WTC11 (cell line): ENCODE measurements around the gene RPL10. TPM values are rescaled to one million over a fixed set of nuclear protein-coding genes. Genes with fewer than 3 reads are reported as not detected.

Source experiments
- ATAC-seq: fragments of 200-7000 bp; cut with Tn5 transposase; 2 replicates; pipeline ENCODE4 v1.10.0; 2021; ENCODE audit warnings: mild to moderate bottlenecking, moderate library complexity
- CTCF ChIA-PET: fragments of 300-600 bp; sonication (Branson Sonifier 250); formaldehyde crosslinking; loops from one replicate; lab custom pipeline; 2021; ENCODE audit warnings: antibody characterized with exemption; lab: Charles Lee
- POLR2A ChIA-PET: fragments of 350-600 bp; sonication (Branson Sonifier 250); formaldehyde crosslinking; loops from one replicate; lab custom pipeline; 2021; ENCODE audit warnings: antibody characterized with exemption; lab: Charles Lee
- DNase-seq: peaks from one replicate; pipeline ENCODE4 v3.0.0; 2021; ENCODE audit warnings: low spot score
- H3K27ac Mint-ChIP-seq: 2 replicates; pipeline ENCODE4 v1.8.0; 2021; ENCODE audit warnings: mixed read lengths
- H3K27me3 Mint-ChIP-seq: 2 replicates; pipeline ENCODE4 v1.8.0; 2021; ENCODE audit warnings: low read depth, mild to moderate bottlenecking, moderate library complexity, mixed read lengths
- H3K36me3 Mint-ChIP-seq: 2 replicates; pipeline ENCODE4 v1.8.0; 2021; ENCODE audit warnings: mixed read lengths
- H3K4me1 Mint-ChIP-seq: 2 replicates; pipeline ENCODE4 v1.8.0; 2022; ENCODE audit warnings: mixed read lengths
- H3K4me3 Mint-ChIP-seq: 2 replicates; pipeline ENCODE4 v1.8.0; 2021; ENCODE audit warnings: mild to moderate bottlenecking, moderate library complexity, mixed read lengths
- H3K9me3 Mint-ChIP-seq: 2 replicates; pipeline ENCODE4 v1.8.0; 2021; ENCODE audit warnings: mixed read lengths
- AR ChIP-seq: fragments of 250-450 bp; sonication (Bioruptor Pico); IDR thresholded peaks from 2 replicates; pipeline ENCODE4 v1.9.0; 2021; ENCODE audit warnings: mild to moderate bottlenecking
- CREM ChIP-seq: sonication (generic); formaldehyde crosslinking; IDR thresholded peaks from 2 replicates; pipeline ENCODE4 v1.8.1; 2022; ENCODE audit warnings: mild to moderate bottlenecking, missing genetic modification reagents, moderate library complexity
- E2F4 ChIP-seq: sonication (generic); formaldehyde crosslinking; IDR thresholded peaks from 2 replicates; pipeline ENCODE4 v1.8.1; 2022; ENCODE audit warnings: low read depth, mild to moderate bottlenecking, moderate library complexity, missing genetic modification reagents, borderline replicate concordance
- ERG ChIP-seq: fragments of 250-450 bp; sonication (Bioruptor Pico); IDR thresholded peaks from 2 replicates; pipeline ENCODE4 v1.8.0; 2021; ENCODE audit warnings: mild to moderate bottlenecking
- ETV6 ChIP-seq: sonication (generic); formaldehyde crosslinking; IDR thresholded peaks from 2 replicates; pipeline ENCODE4 v1.8.1; 2022; ENCODE audit warnings: mild to moderate bottlenecking, missing genetic modification reagents
- HMGA2 ChIP-seq: fragments of 250-450 bp; sonication (Bioruptor Pico); IDR thresholded peaks from 2 replicates; pipeline ENCODE4 v1.4.0; 2021; ENCODE audit warnings: mild to moderate bottlenecking, moderate library complexity
- KAT7 ChIP-seq: sonication (generic); formaldehyde crosslinking; IDR thresholded peaks from 2 replicates; pipeline ENCODE4 v1.8.1; 2023; ENCODE audit warnings: missing genetic modification reagents, mild to moderate bottlenecking, borderline replicate concordance
- MAX ChIP-seq: sonication (generic); formaldehyde crosslinking; IDR thresholded peaks from 2 replicates; pipeline ENCODE4 v1.8.0; 2022; ENCODE audit warnings: mild to moderate bottlenecking, missing genetic modification reagents
- MYBL2 ChIP-seq: sonication (generic); formaldehyde crosslinking; IDR thresholded peaks from 2 replicates; pipeline ENCODE4 v1.8.1; 2023; ENCODE audit warnings: mild to moderate bottlenecking, moderate library complexity, missing genetic modification reagents
- NFATC4 ChIP-seq: fragments of 250-450 bp; sonication (Bioruptor Pico); IDR thresholded peaks from 2 replicates; pipeline ENCODE4 v1.9.0; 2021; ENCODE audit warnings: mild to moderate bottlenecking
- NR3C1 ChIP-seq: sonication (generic); formaldehyde crosslinking; conservative IDR thresholded peaks from 2 replicates; pipeline ENCODE4 v1.8.1; 2023; ENCODE audit warnings: low read depth, mild to moderate bottlenecking, missing genetic modification reagents
- PREB ChIP-seq: sonication (generic); formaldehyde crosslinking; IDR thresholded peaks from 2 replicates; pipeline ENCODE4 v1.8.1; 2022; ENCODE audit warnings: mild to moderate bottlenecking, missing genetic modification reagents, moderate library complexity, borderline replicate concordance
- TCF7 ChIP-seq: sonication (generic); formaldehyde crosslinking; IDR thresholded peaks from 2 replicates; pipeline ENCODE4 v1.8.0; 2022; ENCODE audit warnings: mild to moderate bottlenecking, low read depth, missing genetic modification reagents, moderate library complexity
- TEAD1 ChIP-seq: sonication (generic); formaldehyde crosslinking; IDR thresholded peaks from 2 replicates; pipeline ENCODE4 v1.8.0; 2022; ENCODE audit warnings: mild to moderate bottlenecking, missing genetic modification reagents
- TEAD4 ChIP-seq: sonication (generic); formaldehyde crosslinking; IDR thresholded peaks from 2 replicates; pipeline ENCODE4 v1.8.0; 2022; ENCODE audit warnings: mild to moderate bottlenecking, missing genetic modification reagents
- TP53 ChIP-seq: sonication (generic); formaldehyde crosslinking; IDR thresholded peaks from 2 replicates; pipeline ENCODE4 v1.8.1; 2023; ENCODE audit warnings: mild to moderate bottlenecking, missing genetic modification reagents
- ZMAT4 ChIP-seq: fragments of 250-450 bp; sonication (Bioruptor Pico); IDR thresholded peaks from 2 replicates; pipeline ENCODE4 v1.9.0; 2021; ENCODE audit warnings: mild to moderate bottlenecking
- ZNF281 ChIP-seq: sonication (generic); formaldehyde crosslinking; IDR thresholded peaks from 2 replicates; pipeline ENCODE4 v1.8.0; 2023; ENCODE audit warnings: mild to moderate bottlenecking, missing genetic modification reagents
- ZNF671 ChIP-seq: fragments of 250-450 bp; sonication (Bioruptor Pico); IDR thresholded peaks from 2 replicates; pipeline ENCODE4 v1.8.0; 2021; ENCODE audit warnings: mild to moderate bottlenecking
- total RNA-seq: library from RNA; stranded (reverse); gene quantifications from 3 replicates; pipeline ENCODE4 v1.2.3, GENCODE V29; 2021
- TF ChIP-seq, protein P1 (sequence below): sonication (generic); formaldehyde crosslinking; IDR thresholded peaks from 2 replicates; pipeline ENCODE4 v1.8.1; 2023; ENCODE audit warnings: mild to moderate bottlenecking, missing genetic modification reagents

The RPL10 gene
- total RNA-seq, 1 experiment from 2014 or later, result 2,241 TPM

GRCh38 chrX:154444755-154445246 is 46.6 kb downstream of the RPL10 start:
- Mint-ChIP-seq H3K36me3 (peaks cover 15% of the 10 kb centered on the region), H3K27me3 (no peaks in the 10 kb centered on the region), H3K27ac (no peak overlapping the region), H3K4me1 (no peaks in the 10 kb centered on the region), H3K4me3 (peak overlapping the region; percentile 42), H3K9me3 (no peaks in the 10 kb centered on the region)
- CTCF ChIA-PET, result no interaction called here
- POLR2A ChIA-PET, result no interaction called here
- DNase-seq (no peak), ATAC-seq (no peak)
- TF ChIP-seq NFATC4 (CRISPR knock-in tag), result no peak
- no peak for TF ChIP-seq MYBL2
- no peak for TF ChIP-seq TEAD1 (CRISPR knock-in tag)
- no peak for TF ChIP-seq TEAD4 (CRISPR knock-in tag)
- TF ChIP-seq MAX (CRISPR knock-in tag), result no peak
- TF ChIP-seq TCF7 (CRISPR knock-in tag), result no peak
- no peak for TF ChIP-seq CREM (CRISPR knock-in tag)
- no peak for TF ChIP-seq NR3C1 (CRISPR knock-in tag)
- no peak for TF ChIP-seq ZMAT4 (CRISPR knock-in tag)
- TF ChIP-seq HMGA2 (CRISPR knock-in tag), result no peak
- TF ChIP-seq KAT7 (CRISPR knock-in tag), result no peak
- no peak for TF ChIP-seq ZNF671 (CRISPR knock-in tag)
- TF ChIP-seq E2F4 (CRISPR knock-in tag), result no peak

DNA sequence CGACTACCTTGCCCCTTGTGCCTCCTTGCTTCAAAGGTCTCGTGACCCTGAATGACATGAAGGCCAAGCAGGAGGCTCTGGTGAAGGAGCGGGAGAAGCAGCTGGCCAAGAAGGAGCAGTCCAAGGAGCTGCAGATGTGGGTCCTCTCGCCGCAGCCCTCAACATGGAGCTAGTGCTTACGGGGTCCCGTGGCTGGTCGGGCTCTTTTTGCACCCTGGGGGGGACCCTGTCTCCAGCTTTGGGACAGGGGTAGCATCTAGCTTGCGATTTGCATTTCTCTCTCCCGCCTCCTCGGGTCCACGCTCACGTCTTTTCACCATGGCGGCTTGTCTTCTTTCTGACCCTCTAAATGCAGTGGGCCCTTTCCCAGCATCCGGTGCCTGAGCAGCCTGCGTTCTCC is 47.6 kb downstream of the RPL10 start:
- no peaks in the 10 kb centered on the region for H3K4me1 Mint-ChIP-seq
- no peaks in the 10 kb centered on the region for H3K27me3 Mint-ChIP-seq
- ATAC-seq (no peak), DNase-seq (no peak)
- TF ChIP-seq ERG (CRISPR knock-in tag), result no peak
- TF ChIP-seq AR (CRISPR knock-in tag), result no peak
- TF ChIP-seq PREB (CRISPR knock-in tag), result no peak
- no peak for TF ChIP-seq TP53 (CRISPR knock-in tag)
- TF ChIP-seq ZNF281, result no peak
- TF ChIP-seq ETV6 (CRISPR knock-in tag), result no peak
- TF ChIP-seq, protein P1, sequence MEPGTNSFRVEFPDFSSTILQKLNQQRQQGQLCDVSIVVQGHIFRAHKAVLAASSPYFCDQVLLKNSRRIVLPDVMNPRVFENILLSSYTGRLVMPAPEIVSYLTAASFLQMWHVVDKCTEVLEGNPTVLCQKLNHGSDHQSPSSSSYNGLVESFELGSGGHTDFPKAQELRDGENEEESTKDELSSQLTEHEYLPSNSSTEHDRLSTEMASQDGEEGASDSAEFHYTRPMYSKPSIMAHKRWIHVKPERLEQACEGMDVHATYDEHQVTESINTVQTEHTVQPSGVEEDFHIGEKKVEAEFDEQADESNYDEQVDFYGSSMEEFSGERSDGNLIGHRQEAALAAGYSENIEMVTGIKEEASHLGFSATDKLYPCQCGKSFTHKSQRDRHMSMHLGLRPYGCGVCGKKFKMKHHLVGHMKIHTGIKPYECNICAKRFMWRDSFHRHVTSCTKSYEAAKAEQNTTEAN (CRISPR knock-in tag), result no peak
- H3K4me3 Mint-ChIP-seq, result no peak overlapping the region
- POLR2A ChIA-PET, result no interaction called here
- H3K9me3 Mint-ChIP-seq, result no peaks in the 10 kb centered on the region
- peaks cover 13% of the 10 kb centered on the region for H3K36me3 Mint-ChIP-seq
- CTCF ChIA-PET, result no interaction called here
- no peak overlapping the region for H3K27ac Mint-ChIP-seq
